ENCODE results near the gene MYMK.

The MYMK gene

DNA sequence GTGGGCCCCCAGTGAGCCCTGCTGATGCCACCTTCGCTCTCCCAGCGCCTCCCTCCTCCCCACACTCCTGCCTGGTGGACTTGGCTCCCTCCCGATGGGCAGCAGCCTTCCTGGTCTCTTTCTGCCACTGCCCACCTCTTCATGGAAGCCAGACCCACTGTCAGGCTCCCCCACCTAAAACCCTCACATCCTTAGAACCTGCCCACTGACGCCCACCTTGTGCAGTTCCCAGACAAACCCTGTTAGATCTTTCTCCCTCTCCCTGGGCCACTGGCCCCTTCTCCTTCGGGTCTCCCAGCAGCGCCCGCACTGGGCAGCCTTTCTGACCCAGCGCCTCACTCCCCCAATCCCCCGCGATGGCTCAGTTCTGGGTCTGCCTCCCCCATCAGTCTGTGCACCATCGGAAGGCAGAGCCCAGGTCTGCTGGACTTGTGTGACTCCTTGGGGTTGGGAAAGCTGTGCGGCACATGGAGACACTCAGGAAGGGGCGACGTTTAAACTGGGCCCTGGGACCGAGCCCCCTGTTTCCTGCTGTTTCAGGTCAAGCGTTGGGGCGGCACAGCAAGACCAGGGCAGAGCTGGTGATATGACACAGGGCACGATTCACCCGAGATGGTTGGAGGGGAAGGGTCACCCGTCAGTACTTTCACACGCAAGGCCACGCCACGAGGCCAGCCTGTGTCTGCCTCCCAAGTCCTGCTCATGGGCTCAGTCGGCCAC lies 17.4 kb downstream of the MYMK start:
- H3K9me3 ChIP-seq (ENCODE audit: low read length) = no peaks in the 10 kb centered on the region
- H3K36me3 ChIP-seq (ENCODE audit: insufficient read depth, low read length) = no peaks in the 10 kb centered on the region
- H3K4me3 ChIP-seq (ENCODE audit: low read length) = no peak overlapping the region
- peaks cover 16% of the 10 kb centered on the region for H3K27me3 ChIP-seq (ENCODE audit: insufficient read depth, low read length)
- no peak overlapping the region for H2AFZ ChIP-seq (ENCODE audit: low read depth, low read length)
- H3K4me1 ChIP-seq (ENCODE audit: insufficient read depth, low read length) = peaks cover 11% of the 10 kb centered on the region

DNA sequence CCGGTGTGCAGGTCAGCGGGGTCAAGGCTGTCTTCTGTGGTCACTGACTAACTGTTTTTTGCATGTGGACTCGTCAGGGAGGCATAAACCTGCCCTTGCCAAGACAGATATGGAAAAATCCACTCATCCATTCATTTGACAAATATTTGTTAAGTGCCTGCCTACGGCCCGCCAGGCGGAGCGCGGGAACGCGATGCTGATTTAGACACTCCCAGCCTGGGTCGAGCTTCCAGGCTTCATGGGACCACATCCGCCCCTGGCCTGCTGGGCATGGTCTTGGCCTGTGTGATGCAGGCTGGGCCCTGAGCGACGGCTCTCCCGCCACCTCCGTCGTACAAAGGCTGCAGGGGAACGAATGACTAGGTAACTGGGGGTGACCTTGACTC lies 18.1 kb downstream of the MYMK start:
- Histone ChIP-seq H2AFZ (ENCODE audit: low read depth, low read length) (no peak overlapping the region), H3K4me1 (ENCODE audit: insufficient read depth, low read length) (peaks cover 11% of the 10 kb centered on the region), H3K4me3 (ENCODE audit: low read length) (no peak overlapping the region), H3K9me3 (ENCODE audit: low read length) (peaks cover 2% of the 10 kb centered on the region), H3K36me3 (ENCODE audit: insufficient read depth, low read length) (no peaks in the 10 kb centered on the region), H3K27me3 (ENCODE audit: insufficient read depth, low read length) (peaks cover 16% of the 10 kb centered on the region)

DNA sequence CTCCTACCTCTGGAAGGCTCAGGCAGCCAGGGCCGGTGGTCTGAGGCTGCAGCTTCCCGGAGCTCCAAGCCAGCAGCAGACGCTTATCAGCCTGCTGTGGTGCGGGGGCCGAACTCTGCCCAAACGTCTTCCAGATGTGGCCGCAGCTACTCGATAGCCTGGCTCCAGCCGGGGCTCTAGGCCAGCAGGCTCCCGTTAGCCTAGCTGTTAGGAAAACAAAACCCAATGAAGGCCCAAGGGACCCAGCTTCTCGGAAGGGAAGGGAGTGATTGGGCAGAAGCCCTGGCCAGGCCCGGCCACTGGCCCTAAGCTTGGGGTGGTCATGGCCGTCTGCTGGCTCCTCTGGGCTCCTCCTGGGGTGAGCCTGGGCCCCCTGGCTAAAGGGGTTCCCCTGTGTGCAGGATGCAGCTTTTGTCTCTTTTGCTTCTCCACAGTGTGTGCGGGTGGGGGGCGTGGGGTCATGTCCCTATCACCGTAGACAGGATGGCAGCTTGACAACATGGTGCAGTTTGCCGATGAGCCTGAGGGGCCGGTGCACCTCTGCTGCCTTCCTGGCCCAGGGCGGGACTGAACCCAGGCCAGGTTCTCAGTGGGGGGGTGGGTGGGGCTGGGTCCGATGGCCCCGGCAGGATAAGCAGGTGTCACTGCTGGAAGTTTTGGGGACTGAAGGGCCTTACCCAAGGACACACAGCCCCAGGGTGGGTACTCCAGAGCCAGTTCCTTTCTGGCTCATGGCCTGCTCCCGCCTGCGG lies 18.7 kb downstream of the MYMK start:
- H3K27me3 ChIP-seq (ENCODE audit: insufficient read depth, low read length) = peaks cover 16% of the 10 kb centered on the region
- H3K36me3 ChIP-seq (ENCODE audit: insufficient read depth, low read length) = no peaks in the 10 kb centered on the region
- no peak overlapping the region for H3K4me3 ChIP-seq (ENCODE audit: low read length)
- peaks cover 11% of the 10 kb centered on the region for H3K4me1 ChIP-seq (ENCODE audit: insufficient read depth, low read length)
- H3K9me3 ChIP-seq (ENCODE audit: low read length) = peaks cover 2% of the 10 kb centered on the region
- H2AFZ ChIP-seq (ENCODE audit: low read depth, low read length) = no peak overlapping the region

DNA sequence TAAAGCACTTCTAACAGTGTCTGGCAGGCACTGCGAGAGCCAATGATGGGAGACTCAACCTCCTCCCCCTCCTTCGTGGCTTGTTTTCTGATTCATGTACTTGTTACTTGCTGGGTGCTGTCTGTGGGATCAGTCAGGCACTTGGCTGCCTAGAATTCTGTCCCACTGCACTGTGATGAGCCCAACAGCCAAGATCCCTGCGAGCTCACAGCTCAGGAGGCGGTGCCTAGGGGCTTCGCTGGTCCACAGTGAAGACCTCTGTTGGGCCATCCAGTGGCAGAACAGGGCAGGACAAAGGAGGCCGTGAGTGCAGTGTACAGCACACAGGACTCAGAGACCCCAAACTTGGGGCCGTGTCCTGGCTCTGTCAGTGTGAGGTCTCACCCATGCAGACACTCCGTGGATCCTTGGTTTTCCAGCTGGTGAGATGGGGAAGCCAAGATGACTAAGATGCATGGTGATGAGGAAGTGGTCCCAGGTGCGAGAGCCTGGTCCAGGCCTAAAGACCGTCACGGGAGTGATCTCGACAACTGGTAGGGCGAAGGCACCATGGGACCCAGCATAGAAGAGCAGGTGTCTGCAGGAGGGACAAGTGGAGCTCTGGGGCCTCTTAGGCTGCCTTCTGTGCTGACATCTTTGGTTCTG lies 19.5 kb downstream of the MYMK start:
- H3K4me1 ChIP-seq (ENCODE audit: insufficient read depth, low read length) = peaks cover 11% of the 10 kb centered on the region
- no peak overlapping the region for H3K4me3 ChIP-seq (ENCODE audit: low read length)
- no peaks in the 10 kb centered on the region for H3K36me3 ChIP-seq (ENCODE audit: insufficient read depth, low read length)
- H3K27me3 ChIP-seq (ENCODE audit: insufficient read depth, low read length) = peaks cover 16% of the 10 kb centered on the region
- H2AFZ ChIP-seq (ENCODE audit: low read depth, low read length) = no peak overlapping the region
- H3K9me3 ChIP-seq (ENCODE audit: low read length) = peaks cover 2% of the 10 kb centered on the region

DNA sequence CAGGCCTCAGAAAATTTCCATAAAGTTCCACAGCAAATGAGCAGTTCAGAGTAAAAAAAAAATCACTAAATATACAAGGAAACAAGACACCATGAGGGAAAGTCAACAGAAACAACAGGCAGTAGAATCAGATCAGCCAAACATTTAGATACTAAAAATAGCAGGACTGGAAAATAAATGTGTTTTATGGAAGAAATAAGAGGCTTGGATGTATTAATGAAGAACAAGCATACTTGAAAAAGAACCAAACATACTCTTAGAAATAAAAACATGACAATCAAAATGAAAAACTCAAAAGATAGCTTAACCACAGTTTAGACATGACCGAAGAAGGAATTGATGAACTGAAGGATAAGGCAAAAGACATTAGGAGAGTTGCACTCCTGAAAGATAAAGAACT lies 22.6 kb downstream of the MYMK start:
- Histone ChIP-seq H3K36me3 (ENCODE audit: insufficient read depth, low read length) (no peaks in the 10 kb centered on the region), H3K4me1 (ENCODE audit: insufficient read depth, low read length) (no peaks in the 10 kb centered on the region), H3K9me3 (ENCODE audit: low read length) (peaks cover 2% of the 10 kb centered on the region), H3K27me3 (ENCODE audit: insufficient read depth, low read length) (no peaks in the 10 kb centered on the region), H2AFZ (ENCODE audit: low read depth, low read length) (no peak overlapping the region), H3K4me3 (ENCODE audit: low read length) (no peak overlapping the region)

DNA sequence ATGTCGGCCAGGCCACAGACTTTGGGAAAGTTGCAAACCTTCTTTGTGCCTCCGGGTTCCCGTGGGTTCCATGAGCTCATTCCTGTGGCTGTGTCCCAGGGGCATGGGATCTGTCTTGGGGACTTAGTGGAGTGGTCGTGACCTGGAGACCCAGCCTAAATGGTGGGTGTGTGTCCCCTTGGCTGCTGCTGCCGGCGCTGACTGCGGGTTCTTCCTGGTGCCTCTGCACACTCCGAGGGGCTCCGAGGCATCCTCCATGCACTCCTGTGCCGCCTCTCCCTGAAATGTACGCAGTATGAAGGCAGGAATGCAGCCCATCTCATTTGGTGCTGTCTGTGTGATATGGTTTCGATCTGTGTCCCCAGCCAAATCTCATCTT lies 24.9 kb downstream of the MYMK start:
- H3K9me3 ChIP-seq (ENCODE audit: low read length) = peaks cover 2% of the 10 kb centered on the region
- no peaks in the 10 kb centered on the region for H3K36me3 ChIP-seq (ENCODE audit: insufficient read depth, low read length)
- no peaks in the 10 kb centered on the region for H3K4me1 ChIP-seq (ENCODE audit: insufficient read depth, low read length)
- no peak overlapping the region for H2AFZ ChIP-seq (ENCODE audit: low read depth, low read length)
- no peak overlapping the region for H3K4me3 ChIP-seq (ENCODE audit: low read length)
- H3K27me3 ChIP-seq (ENCODE audit: insufficient read depth, low read length) = no peaks in the 10 kb centered on the region

DNA sequence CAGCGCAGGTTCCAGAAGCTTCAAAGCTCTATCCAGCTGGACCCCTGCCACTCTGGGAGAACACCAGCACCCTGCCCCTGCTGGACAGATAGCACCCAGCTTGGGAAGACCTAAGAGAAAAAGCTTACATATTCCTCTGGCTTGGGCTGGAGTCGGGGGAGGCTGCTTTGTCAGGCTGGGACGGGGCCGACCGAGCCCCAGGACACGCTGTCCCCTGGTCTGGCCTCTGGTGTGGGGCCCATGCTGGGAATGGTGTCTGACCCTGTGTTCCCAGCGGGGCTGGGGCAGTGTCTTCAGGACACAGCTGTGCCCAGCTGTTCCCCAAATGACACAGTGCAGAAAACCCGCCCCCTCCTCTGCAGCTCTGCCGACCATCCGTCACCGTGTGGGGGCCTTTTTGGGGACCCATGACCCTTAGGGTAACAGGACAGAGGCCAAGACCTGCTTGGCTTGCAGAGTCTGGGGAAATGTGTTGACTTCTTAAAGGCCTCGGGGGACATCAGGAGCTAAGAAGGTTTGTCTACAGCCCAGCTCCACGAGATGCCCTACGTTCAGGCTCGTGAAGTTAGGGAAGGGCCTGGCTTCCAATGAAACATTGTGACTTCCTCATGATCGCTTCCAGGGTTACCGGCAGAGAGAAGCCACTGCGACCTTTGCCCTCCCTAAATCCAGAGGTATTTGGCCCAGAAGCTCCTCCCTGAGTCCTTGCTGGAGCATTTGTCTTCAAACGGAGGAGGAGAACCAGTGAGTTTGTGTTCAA lies 25.4 kb downstream of the MYMK start:
- Histone ChIP-seq H3K4me3 (ENCODE audit: low read length) (no peak overlapping the region), H3K27me3 (ENCODE audit: insufficient read depth, low read length) (no peaks in the 10 kb centered on the region), H3K36me3 (ENCODE audit: insufficient read depth, low read length) (no peaks in the 10 kb centered on the region), H3K4me1 (ENCODE audit: insufficient read depth, low read length) (no peaks in the 10 kb centered on the region), H2AFZ (ENCODE audit: low read depth, low read length) (no peak overlapping the region), H3K9me3 (ENCODE audit: low read length) (peaks cover 2% of the 10 kb centered on the region)

DNA sequence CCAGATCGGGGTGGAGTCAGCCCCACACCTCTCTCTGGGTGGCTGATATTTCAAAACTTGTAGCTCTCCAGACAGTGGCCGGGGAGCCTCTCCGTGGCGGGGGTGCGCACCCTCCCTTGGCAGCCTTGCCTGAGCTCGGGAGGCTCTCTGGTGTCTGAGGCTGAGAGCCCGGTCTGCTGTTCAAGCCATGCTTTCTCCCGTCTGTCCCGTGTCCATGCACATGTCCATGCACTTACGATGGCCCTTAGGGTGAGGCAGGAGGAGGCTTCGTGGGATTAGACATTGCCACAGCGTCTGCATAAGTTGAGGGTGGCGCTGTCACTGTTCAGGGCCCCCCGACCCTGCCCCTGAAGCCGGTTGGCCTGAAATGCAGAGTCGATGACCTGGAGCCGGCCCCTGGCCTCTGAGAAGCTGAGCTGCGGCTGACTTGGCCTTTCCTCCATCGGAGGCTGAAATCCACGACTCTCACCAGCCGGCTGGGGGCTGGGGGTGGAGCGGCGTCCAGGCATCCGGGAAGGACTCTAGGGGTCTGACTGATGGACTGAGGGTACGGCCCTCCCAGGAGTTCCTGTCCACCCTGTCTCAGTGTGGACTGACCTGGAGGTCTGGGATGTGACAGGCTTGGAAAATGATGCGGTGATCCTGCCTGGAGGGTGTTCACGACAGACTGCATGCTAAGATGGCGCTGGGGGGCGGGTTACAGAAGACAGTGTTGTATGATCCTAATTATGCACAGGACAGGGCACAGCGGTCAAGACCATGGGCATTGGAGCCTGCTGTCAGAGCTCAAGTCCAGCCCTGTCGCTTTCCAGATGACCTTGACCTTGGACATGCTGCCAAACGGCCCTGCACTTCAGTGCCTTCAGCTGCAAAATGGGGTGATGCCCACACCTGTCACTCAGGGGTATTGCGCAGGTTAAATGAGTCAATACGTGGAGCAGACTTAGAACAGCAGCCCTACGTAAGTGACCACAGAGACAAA lies 27.6 kb downstream of the MYMK start:
- H3K4me3 ChIP-seq (ENCODE audit: low read length) = no peak overlapping the region

DNA sequence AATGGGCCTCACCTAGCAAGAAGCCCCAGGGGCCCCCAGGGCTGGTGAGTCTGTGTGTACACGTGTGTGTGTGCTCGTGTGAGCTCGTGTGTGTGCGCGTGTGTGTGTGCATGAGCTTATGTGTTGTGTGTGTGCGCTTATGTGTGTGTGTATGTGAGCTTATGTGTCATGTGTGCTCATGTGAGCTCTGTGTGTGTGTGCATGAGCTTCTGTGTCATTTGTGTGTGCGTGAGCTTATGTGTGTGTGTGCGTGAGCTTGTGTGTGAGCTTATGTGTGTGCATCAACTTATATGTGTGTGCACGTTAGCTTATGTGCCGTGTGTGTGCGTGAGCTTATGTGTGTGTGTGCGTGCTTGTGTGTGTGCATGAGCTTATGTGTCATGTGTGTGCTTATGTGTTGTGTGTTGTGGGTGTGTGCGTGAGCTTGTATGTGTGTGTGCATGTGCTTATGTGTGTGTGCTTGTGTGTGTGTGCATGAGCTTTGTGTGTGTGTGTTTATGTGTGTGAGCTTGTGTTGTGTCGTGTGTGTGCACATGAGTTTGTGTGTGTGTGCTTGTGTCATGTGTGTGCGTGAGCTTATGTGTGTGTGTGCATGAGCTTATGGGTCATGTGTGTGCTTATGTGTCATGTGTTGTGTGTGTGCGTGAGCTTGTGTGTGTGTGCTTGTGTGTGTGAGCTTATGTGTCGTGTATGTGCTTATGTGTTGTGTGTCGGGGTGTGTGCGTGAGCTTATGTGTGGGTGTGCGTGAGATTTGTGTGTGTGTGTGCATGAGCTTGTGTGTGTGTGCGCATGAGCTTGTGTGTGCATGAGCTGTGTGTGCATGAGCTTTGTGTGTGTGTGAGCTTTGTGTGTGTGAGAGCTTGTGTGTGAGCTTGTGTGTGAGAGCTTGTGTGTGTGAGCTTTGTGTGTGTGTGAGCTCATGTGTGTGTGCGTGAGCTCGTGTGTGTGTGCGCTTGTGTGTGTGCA lies 29.1 kb downstream of the MYMK start:
- peaks cover 6% of the 10 kb centered on the region for H3K4me1 ChIP-seq (ENCODE audit: insufficient read depth, low read length)
- H2AFZ ChIP-seq (ENCODE audit: low read depth, low read length) = no peak overlapping the region
- H3K36me3 ChIP-seq (ENCODE audit: insufficient read depth, low read length) = no peaks in the 10 kb centered on the region
- no peaks in the 10 kb centered on the region for H3K9me3 ChIP-seq (ENCODE audit: low read length)
- peaks cover 8% of the 10 kb centered on the region for H3K27me3 ChIP-seq (ENCODE audit: insufficient read depth, low read length)
- no peak overlapping the region for H3K4me3 ChIP-seq (ENCODE audit: low read length)

More for the DNA sequence above, 27.6 kb downstream of the MYMK start:
- no peaks in the 10 kb centered on the region for H3K27me3 ChIP-seq (ENCODE audit: insufficient read depth, low read length)
- no peak overlapping the region for H2AFZ ChIP-seq (ENCODE audit: low read depth, low read length)
- peaks cover 6% of the 10 kb centered on the region for H3K4me1 ChIP-seq (ENCODE audit: insufficient read depth, low read length)
- peaks cover 2% of the 10 kb centered on the region for H3K9me3 ChIP-seq (ENCODE audit: low read length)
- H3K36me3 ChIP-seq (ENCODE audit: insufficient read depth, low read length) = no peaks in the 10 kb centered on the region

DNA sequence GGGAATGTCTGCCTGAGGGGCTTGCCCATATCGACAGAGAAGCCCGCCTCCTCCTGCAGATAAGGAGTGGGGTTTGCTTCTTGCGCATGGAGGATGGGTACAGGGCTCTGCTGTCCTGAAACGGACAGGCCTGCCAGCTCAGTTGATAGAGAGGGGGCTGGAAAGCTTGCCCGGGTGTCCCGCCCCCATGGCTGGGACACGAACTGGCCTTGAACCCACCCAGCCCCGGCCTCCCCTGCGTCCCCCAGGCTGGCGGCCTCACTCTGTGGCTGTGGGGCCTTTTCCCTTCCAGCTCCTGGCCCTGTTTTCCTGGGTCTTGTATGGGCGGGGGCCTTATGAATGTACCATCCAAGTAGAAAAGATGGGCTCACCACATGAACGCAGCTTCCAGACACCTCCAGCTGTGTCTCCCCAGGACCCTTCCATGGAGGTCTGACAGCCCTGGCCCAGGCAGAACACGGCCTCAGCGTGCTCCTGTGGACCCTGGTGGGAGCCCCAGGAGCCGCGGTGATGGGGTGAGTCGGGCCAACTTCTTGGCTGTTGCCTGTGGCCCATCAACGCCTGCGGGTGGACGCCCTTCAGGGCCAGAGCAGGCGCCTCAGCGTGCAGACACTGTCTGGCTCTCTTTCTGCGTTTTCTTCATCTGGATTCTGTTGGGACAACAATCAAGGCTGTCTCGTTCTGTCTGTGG lies 30.0 kb downstream of the MYMK start:
- no peak overlapping the region for H3K4me3 ChIP-seq (ENCODE audit: low read length)
- H3K4me1 ChIP-seq (ENCODE audit: insufficient read depth, low read length) = peaks cover 6% of the 10 kb centered on the region
- H3K27me3 ChIP-seq (ENCODE audit: insufficient read depth, low read length) = peaks cover 11% of the 10 kb centered on the region
- no peak overlapping the region for H2AFZ ChIP-seq (ENCODE audit: low read depth, low read length)
- H3K36me3 ChIP-seq (ENCODE audit: insufficient read depth, low read length) = no peaks in the 10 kb centered on the region
- H3K9me3 ChIP-seq (ENCODE audit: low read length) = peaks cover 2% of the 10 kb centered on the region

Measured in neuron (in vitro differentiated cells).